GM23338 (cell line): ENCODE results near the gene MKLN1. TPM values are rescaled to one million over a fixed set of nuclear protein-coding genes. Genes with fewer than 3 reads are reported as not detected.

Experiments used
- ATAC-seq: fragments of 200-7000 bp; cut with Tn5 transposase; 3 replicates; pipeline ENCODE4 v1.9.1; 2020
- DNase-seq: peaks from one replicate; pipeline ENCODE4 v3.0.0-alpha.2; 2015; ENCODE audit warnings: low spot score
- H2AFZ ChIP-seq: fragments of 200-600 bp; sonication (generic); 2 replicates; pipeline ENCODE4 v1.8.0; 2016; ENCODE audit warnings: antibody characterized with exemption, mild to moderate bottlenecking, moderate library complexity
- H3F3A ChIP-seq: fragments of 200-600 bp; sonication (generic); replicated peaks from 2 replicates; pipeline ENCODE4 v1.8.0; 2017; ENCODE audit warnings: antibody characterized with exemption, mixed run types, low read depth
- H3K27ac ChIP-seq: fragments of 200-600 bp; sonication (generic); 2 replicates; pipeline ENCODE4 v1.6.1; 2016; ENCODE audit warnings: low read depth
- H3K27me3 ChIP-seq: fragments of 200-600 bp; sonication (generic); 2 replicates; pipeline ENCODE4 v1.8.0; 2016; ENCODE audit warnings: mild to moderate bottlenecking, mixed run types, moderate library complexity; ENCODE audit not compliant: insufficient read depth
- H3K36me3 ChIP-seq: fragments of 200-600 bp; sonication (generic); 2 replicates; pipeline ENCODE4 v1.8.0; 2016; ENCODE audit warnings: mild to moderate bottlenecking; ENCODE audit not compliant: insufficient read depth
- H3K4me1 ChIP-seq: fragments of 200-600 bp; sonication (generic); 2 replicates; pipeline ENCODE4 v1.8.0; 2016; ENCODE audit warnings: mild to moderate bottlenecking, moderate library complexity; ENCODE audit not compliant: insufficient read depth
- H3K4me2 ChIP-seq: fragments of 200-600 bp; sonication (generic); 2 replicates; pipeline ENCODE4 v1.7.1; 2017; ENCODE audit warnings: mixed run types
- H3K4me3 ChIP-seq: fragments of 200-600 bp; sonication (generic); 2 replicates; pipeline ENCODE4 v1.6.1; 2016; ENCODE audit warnings: mixed run types
- H3K79me2 ChIP-seq: fragments of 200-600 bp; sonication (generic); replicated peaks from 2 replicates; pipeline ENCODE4 v1.8.0; 2017; ENCODE audit warnings: mild to moderate bottlenecking; ENCODE audit not compliant: insufficient read depth
- H3K9me2 ChIP-seq: fragments of 200-600 bp; sonication (generic); 2 replicates; pipeline ENCODE4 v1.8.0; 2017; ENCODE audit not compliant: insufficient read depth
- H4K20me1 ChIP-seq: fragments of 200-600 bp; sonication (generic); replicated peaks from 2 replicates; pipeline ENCODE4 v1.8.0; 2017; ENCODE audit warnings: mild to moderate bottlenecking; ENCODE audit not compliant: insufficient read depth
- H3K27ac Mint-ChIP-seq: 2 replicates; pipeline ENCODE4 v1.8.0; 2020; ENCODE audit warnings: inconsistent platforms, mild to moderate bottlenecking, moderate library complexity, mixed read lengths
- H3K27me3 Mint-ChIP-seq: 3 replicates; pipeline ENCODE4 v1.8.0; 2022; ENCODE audit warnings: low read depth, mild to moderate bottlenecking, moderate library complexity, mixed read lengths, inconsistent platforms; ENCODE audit not compliant: insufficient read depth, poor library complexity
- H3K36me3 Mint-ChIP-seq: 3 replicates; pipeline ENCODE4 v1.8.0; 2021; ENCODE audit warnings: low read depth, mild to moderate bottlenecking, inconsistent platforms, moderate library complexity, mixed read lengths
- H3K4me1 Mint-ChIP-seq: 3 replicates; pipeline ENCODE4 v1.8.0; 2020; ENCODE audit warnings: mild to moderate bottlenecking, inconsistent platforms, mixed read lengths
- H3K4me3 Mint-ChIP-seq: 3 replicates; pipeline ENCODE4 v1.8.0; 2021; ENCODE audit warnings: moderate library complexity, mild to moderate bottlenecking, inconsistent platforms, mixed read lengths
- H3K9me3 Mint-ChIP-seq: 3 replicates; pipeline ENCODE4 v1.8.0; 2020; ENCODE audit warnings: moderate library complexity, mild to moderate bottlenecking, inconsistent platforms, mixed read lengths
- CREB1 ChIP-seq: fragments of 250-450 bp; sonication (Bioruptor Pico); IDR thresholded peaks from 2 replicates; pipeline ENCODE4 v1.5.0; 2020; ENCODE audit warnings: low read depth, mild to moderate bottlenecking, moderate library complexity
- EZH2 ChIP-seq: fragments of 200-600 bp; sonication (generic); IDR thresholded peaks from one replicate; pipeline ENCODE4 v1.8.0; 2017; ENCODE audit warnings: antibody characterized with exemption, mild to moderate bottlenecking, low read depth; ENCODE audit not compliant: unreplicated experiment
- EZH2phosphoT487 ChIP-seq: fragments of 200-600 bp; sonication (generic); IDR thresholded peaks from one replicate; pipeline ENCODE4 v1.8.1; 2018; ENCODE audit warnings: antibody characterized with exemption; ENCODE audit not compliant: unreplicated experiment
- JUNB ChIP-seq: IDR thresholded peaks from one replicate; pipeline ENCODE4 v1.6.1; 2016; ENCODE audit warnings: antibody characterized with exemption; ENCODE audit not compliant: unreplicated experiment
- NANOG ChIP-seq: IDR thresholded peaks from 2 replicates; pipeline ENCODE4 v1.6.1; 2016; ENCODE audit warnings: antibody characterized with exemption, borderline replicate concordance
- POLR2AphosphoS5 ChIP-seq: IDR thresholded peaks from 2 replicates; pipeline ENCODE4 v1.6.1; 2016; ENCODE audit warnings: antibody characterized with exemption, low read depth
- REST ChIP-seq: IDR thresholded peaks from one replicate; pipeline ENCODE4 v1.6.1; 2018; ENCODE audit warnings: antibody characterized with exemption; ENCODE audit not compliant: unreplicated experiment
- STAT1 ChIP-seq: IDR thresholded peaks from one replicate; pipeline ENCODE4 v1.6.1; 2016; ENCODE audit warnings: antibody characterized with exemption; ENCODE audit not compliant: unreplicated experiment
- ZNF114 ChIP-seq: fragments of 250-450 bp; sonication (Bioruptor Pico); IDR thresholded peaks from 2 replicates; pipeline ENCODE4 v1.5.0; 2020; ENCODE audit warnings: mild to moderate bottlenecking, moderate library complexity
- ZNF331 ChIP-seq: fragments of 250-450 bp; sonication (Bioruptor Pico); IDR thresholded peaks from 2 replicates; pipeline ENCODE4 v1.5.0; 2020; ENCODE audit warnings: low read depth, mild to moderate bottlenecking, moderate library complexity
- ZNF462 ChIP-seq: fragments of 250-450 bp; sonication (Bioruptor Pico); IDR thresholded peaks from 2 replicates; pipeline ENCODE4 v1.5.0; 2020; ENCODE audit warnings: mild to moderate bottlenecking, moderate library complexity
- polyA plus RNA-seq: library from polyadenylated mRNA; unstranded; fragments of >200 nt; fragmentation: Nextera tagmentation; extraction: Ambion mirVana; gene quantifications from 2 replicates; pipeline ENCODE4 v1.2.1, GENCODE V29; 2016
- total RNA-seq: library from RNA; depleted of rRNA; stranded (reverse); fragments of >200 nt; shearing (Covaris generic); gene quantifications from 2 replicates; pipeline ENCODE4 v1.2.3, GENCODE V29; 2014
- TF ChIP-seq, protein P1 (sequence below): IDR thresholded peaks from 2 replicates; pipeline ENCODE4 v1.6.1; 2016; ENCODE audit warnings: antibody characterized with exemption
- TF ChIP-seq, protein P2 (sequence below), 2 experiments: fragments of 200-600 bp in 1 of 2; sonication (generic) in 1 of 2; conservative IDR thresholded peaks; 2 replicates each; pipeline versions ENCODE4 v1.5.1 to v1.6.1; 2016 to 2017; ENCODE audit warnings: antibody characterized with exemption in 2 of 2, low read depth in 2 of 2, mild to moderate bottlenecking in 2 of 2, moderate library complexity in 1 of 2

MKLN1 gene
- total and polyA plus RNA-seq, 2 experiments from 2014 or later: 25.3 to 46.5 TPM

DNA sequence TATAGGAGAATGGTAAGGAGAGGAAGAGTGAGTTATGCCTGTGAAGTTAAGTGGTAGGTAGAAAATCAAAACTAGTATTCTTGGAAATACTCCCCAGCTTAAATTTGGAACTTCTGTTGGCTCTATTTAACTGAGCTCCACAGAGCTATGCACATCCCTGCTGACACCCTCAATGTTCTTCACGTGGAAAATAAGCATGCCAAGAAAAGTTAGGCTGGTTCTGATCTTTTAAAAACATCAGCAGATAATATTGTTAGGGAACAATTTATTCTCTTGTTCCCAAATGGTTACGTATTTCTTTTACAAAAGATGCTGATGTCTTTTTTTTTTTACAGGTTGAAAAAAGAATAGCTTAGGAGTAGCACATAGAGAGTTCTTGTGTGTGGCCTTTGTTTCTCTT is 111.3 kb downstream of the MKLN1 start:
- DNase-seq (no peak), ATAC-seq (no peak)
- no peaks in the 10 kb centered on the region for H3K9me2 ChIP-seq
- Mint-ChIP-seq H3K4me1 (peaks cover 21% of the 10 kb centered on the region), H3K9me3 (no peaks in the 10 kb centered on the region), H3K36me3 (peaks cover 22% of the 10 kb centered on the region), H3K27me3 (peaks cover 2% of the 10 kb centered on the region), H3K27ac (0 out of 2 replicates have a peak overlapping the region, but pooled peaks have one; percentile 14), H3K4me3 (no peak overlapping the region)
- H3F3A ChIP-seq: no peaks in the 10 kb centered on the region
- TF ChIP-seq REST (no peak), NANOG (no peak), ZNF114 (CRISPR knock-in tag) (no peak), CREB1 (CRISPR knock-in tag) (no peak), ZNF462 (no peak), ZNF331 (no peak), POLR2AphosphoS5 (no peak), EZH2phosphoT487 (no peak), STAT1 (no peak), JUNB (no peak), EZH2 (no peak)
- TF ChIP-seq, protein P1, sequence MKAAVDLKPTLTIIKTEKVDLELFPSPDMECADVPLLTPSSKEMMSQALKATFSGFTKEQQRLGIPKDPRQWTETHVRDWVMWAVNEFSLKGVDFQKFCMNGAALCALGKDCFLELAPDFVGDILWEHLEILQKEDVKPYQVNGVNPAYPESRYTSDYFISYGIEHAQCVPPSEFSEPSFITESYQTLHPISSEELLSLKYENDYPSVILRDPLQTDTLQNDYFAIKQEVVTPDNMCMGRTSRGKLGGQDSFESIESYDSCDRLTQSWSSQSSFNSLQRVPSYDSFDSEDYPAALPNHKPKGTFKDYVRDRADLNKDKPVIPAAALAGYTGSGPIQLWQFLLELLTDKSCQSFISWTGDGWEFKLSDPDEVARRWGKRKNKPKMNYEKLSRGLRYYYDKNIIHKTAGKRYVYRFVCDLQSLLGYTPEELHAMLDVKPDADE: no peak
- TF ChIP-seq, protein P2, sequence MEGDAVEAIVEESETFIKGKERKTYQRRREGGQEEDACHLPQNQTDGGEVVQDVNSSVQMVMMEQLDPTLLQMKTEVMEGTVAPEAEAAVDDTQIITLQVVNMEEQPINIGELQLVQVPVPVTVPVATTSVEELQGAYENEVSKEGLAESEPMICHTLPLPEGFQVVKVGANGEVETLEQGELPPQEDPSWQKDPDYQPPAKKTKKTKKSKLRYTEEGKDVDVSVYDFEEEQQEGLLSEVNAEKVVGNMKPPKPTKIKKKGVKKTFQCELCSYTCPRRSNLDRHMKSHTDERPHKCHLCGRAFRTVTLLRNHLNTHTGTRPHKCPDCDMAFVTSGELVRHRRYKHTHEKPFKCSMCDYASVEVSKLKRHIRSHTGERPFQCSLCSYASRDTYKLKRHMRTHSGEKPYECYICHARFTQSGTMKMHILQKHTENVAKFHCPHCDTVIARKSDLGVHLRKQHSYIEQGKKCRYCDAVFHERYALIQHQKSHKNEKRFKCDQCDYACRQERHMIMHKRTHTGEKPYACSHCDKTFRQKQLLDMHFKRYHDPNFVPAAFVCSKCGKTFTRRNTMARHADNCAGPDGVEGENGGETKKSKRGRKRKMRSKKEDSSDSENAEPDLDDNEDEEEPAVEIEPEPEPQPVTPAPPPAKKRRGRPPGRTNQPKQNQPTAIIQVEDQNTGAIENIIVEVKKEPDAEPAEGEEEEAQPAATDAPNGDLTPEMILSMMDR (conservative IDR thresholded peaks at IDR 0.05; ENCODE audit: low read depth in 2 of 2): no peak
- no peak overlapping the region for H3K27ac ChIP-seq
- no peaks in the 10 kb centered on the region for H3K27me3 ChIP-seq
- peaks cover 6% of the 10 kb centered on the region; the same call in 1 of the 2 replicates for H3K36me3 ChIP-seq
- H2AFZ ChIP-seq: no peak overlapping the region
- no peak overlapping the region for H3K4me3 ChIP-seq
- peaks cover 19% of the 10 kb centered on the region for H3K4me1 ChIP-seq
- 0 out of 2 replicates have a peak overlapping the region, but pooled peaks have one; percentile 14 for H3K4me2 ChIP-seq
- H3K79me2 ChIP-seq: no peaks in the 10 kb centered on the region
- no peaks in the 10 kb centered on the region for H4K20me1 ChIP-seq
